Measurements from ENCODE around the gene MARCHF3. TPM values are rescaled to one million over a fixed set of nuclear protein-coding genes. Genes with fewer than 3 reads are reported as not detected.

MARCHF3 gene
- total and polyA plus RNA-seq, 2 of the 13 experiments (the other 11 are each of a cell fraction or from before 2014, with no cell fraction given) = 4.8 to 11.9 TPM

GRCh38 chr5:127051591-127051990 lies 21.2 kb upstream of the MARCHF3 start:
- Histone ChIP-seq H3K4me1 (ENCODE audit: insufficient read depth, low read length) (no peaks in the 10 kb centered on the region), H2AFZ (ENCODE audit: low read length) (no peak overlapping the region), H3K36me3 (replicated peaks in 1 of 2; ENCODE audit: control insufficient read depth in 1 of 2, insufficient read depth in 2 of 2, low read length in 2 of 2) (peaks cover 0 to 7% of the 10 kb centered on the region in 2 experiments; a peak in 3 of 5 replicates), H3K27ac (ENCODE audit: extremely low read length, insufficient read depth, low read length) (no peak overlapping the region), H3K27me3 (ENCODE audit: control insufficient read depth in 1 of 2, insufficient read depth in 2 of 2, low read length in 2 of 2) (no peaks in the 10 kb centered on the region), H4K20me1 (ENCODE audit: insufficient read depth, low read length) (no peaks in the 10 kb centered on the region), H3K9me3 (ENCODE audit: low read length) (no peaks in the 10 kb centered on the region), H3K9ac (ENCODE audit: insufficient read depth, low read depth, low read length) (no peak overlapping the region), H3K4me2 (ENCODE audit: low read depth, low read length) (no peak overlapping the region), H3K79me2 (ENCODE audit: insufficient read depth, low read length) (no peaks in the 10 kb centered on the region), H3K4me3 (replicated peaks in 1 of 3; ENCODE audit: insufficient read depth in 1 of 3, low read depth in 2 of 3, low read length in 3 of 3) (no peak overlapping the region)
- no peak for TF ChIP-seq CC2D1A (CRISPR knock-in tag; IDR thresholded peaks at IDR 0.05)
- no peak for TF ChIP-seq SRSF1 (optimal IDR thresholded peaks at IDR 0.05; ENCODE audit: low read depth, low read length)
- TF ChIP-seq RFX1 (IDR thresholded peaks at IDR 0.05) = no peak
- no peak for TF ChIP-seq THYN1 (CRISPR knock-in tag; IDR thresholded peaks at IDR 0.05; ENCODE audit: borderline replicate concordance, low read depth)
- TF ChIP-seq ARHGAP35 (CRISPR knock-in tag; IDR thresholded peaks at IDR 0.05; ENCODE audit: borderline replicate concordance) = no peak
- no peak for TF ChIP-seq KDM2A (CRISPR knock-in tag; IDR thresholded peaks at IDR 0.05; ENCODE audit: borderline replicate concordance, low read depth)
- no peak for TF ChIP-seq ZNF232 (CRISPR knock-in tag; IDR thresholded peaks at IDR 0.05; ENCODE audit: borderline replicate concordance)
- TF ChIP-seq ZNF558 (CRISPR knock-in tag; IDR thresholded peaks at IDR 0.05; ENCODE audit: borderline replicate concordance) = no peak
- CTCF ChIA-PET (ENCODE audit: low intra/inter-chr PET ratio, low total read pairs) = no interaction called here
- POLR2A ChIA-PET = no interaction called here
- ATAC-seq (no peak), DNase-seq (ENCODE audit: low spot score) (no peak), FAIRE-seq (no peak)
- in situ Hi-C loops (cut with HindIII; ENCODE audit: extremely low pct_ligation_motif_present, low pct_unique_long_range_greater_than_20kb) = no loop called here
- BruUV-seq (replicated peaks) = no TSS peak
- intact Hi-C loops (cut with micrococcal nuclease; ENCODE audit: unreplicated experiment) = no loop called here
- WGBS (ENCODE audit: low lambda C conversion rate) = 90% methylated on average over 1 of the region's 1 CpG

DNA sequence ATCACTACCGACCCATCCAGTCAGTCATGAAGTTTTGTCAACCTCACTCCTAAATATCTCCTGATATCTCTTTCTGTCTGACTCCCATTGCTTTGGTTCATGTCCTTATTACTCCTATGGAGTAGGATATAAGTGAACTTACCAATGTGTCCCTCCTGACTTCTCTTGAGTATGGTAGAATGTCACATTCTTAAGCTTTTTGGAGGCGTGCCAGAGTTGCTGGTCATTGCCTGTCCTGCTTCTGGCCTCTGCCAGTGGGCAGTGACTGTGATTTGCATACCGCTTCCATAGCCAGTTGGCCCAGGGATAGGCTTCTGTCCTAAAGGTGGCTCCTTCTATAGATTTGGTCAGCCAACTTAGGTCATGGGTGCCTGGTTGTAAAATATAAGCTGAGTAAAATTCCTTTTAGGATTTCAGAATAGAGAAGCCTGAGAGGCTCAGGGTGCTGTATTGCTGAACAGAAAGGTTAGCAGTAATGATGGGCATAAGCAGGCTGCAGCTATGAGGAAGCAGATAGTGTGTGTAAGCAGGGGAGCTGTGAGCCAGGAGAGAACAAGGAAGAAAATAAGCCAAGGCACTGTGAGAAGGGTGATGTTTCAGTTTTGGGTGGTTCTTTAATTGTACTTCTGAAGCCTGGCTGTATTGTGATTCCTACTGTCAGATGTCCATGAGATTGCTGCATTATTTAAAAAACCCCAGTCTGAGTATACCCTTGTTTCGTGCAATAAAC lies 16.1 kb upstream of the MARCHF3 start:
- no peaks in the 10 kb centered on the region for H3K79me2 ChIP-seq (ENCODE audit: insufficient read depth, low read length)
- no peak overlapping the region for H3K9ac ChIP-seq (ENCODE audit: insufficient read depth, low read depth, low read length)
- no peak overlapping the region for H3K4me3 ChIP-seq (replicated peaks in 1 of 3; ENCODE audit: insufficient read depth in 1 of 3, low read depth in 2 of 3, low read length in 3 of 3)
- no peaks in the 10 kb centered on the region for H4K20me1 ChIP-seq (ENCODE audit: insufficient read depth, low read length)
- no peaks in the 10 kb centered on the region for H3K27me3 ChIP-seq (ENCODE audit: control insufficient read depth in 1 of 2, insufficient read depth in 2 of 2, low read length in 2 of 2)
- in situ Hi-C loops (cut with HindIII; ENCODE audit: extremely low pct_ligation_motif_present, low pct_unique_long_range_greater_than_20kb) = loop anchor here (25.0 kb wide), 1 partner anchor 384 kb away; no protein-coding TSS in a partner anchor
- no peaks in the 10 kb centered on the region for H3K9me3 ChIP-seq (ENCODE audit: low read length)
- ChIA-PET POLR2A (no interaction called here), CTCF (ENCODE audit: low intra/inter-chr PET ratio, low total read pairs) (no interaction called here)
- no peak for DNase-seq (ENCODE audit: low spot score)
- H3K27ac ChIP-seq (ENCODE audit: extremely low read length, insufficient read depth, low read length) = no peak overlapping the region
- FAIRE-seq = no peak
- H2AFZ ChIP-seq (ENCODE audit: low read length) = no peak overlapping the region
- ATAC-seq = no peak
- H3K4me2 ChIP-seq (ENCODE audit: low read depth, low read length) = no peak overlapping the region
- H3K4me1 ChIP-seq (ENCODE audit: insufficient read depth, low read length) = no peaks in the 10 kb centered on the region
- BruUV-seq (replicated peaks) = no TSS peak
- intact Hi-C loops (cut with micrococcal nuclease; ENCODE audit: unreplicated experiment) = no loop called here
- no peaks in the 10 kb centered on the region; a peak in 1 of 5 replicates for H3K36me3 ChIP-seq (replicated peaks in 1 of 2; ENCODE audit: control insufficient read depth in 1 of 2, insufficient read depth in 2 of 2, low read length in 2 of 2)
- 96% methylated on average over 4 of the region's 4 CpGs for WGBS (ENCODE audit: low lambda C conversion rate)
- TF ChIP-seq PITX1 (CRISPR knock-in tag; IDR thresholded peaks at IDR 0.05) = no peak
- no peak for TF ChIP-seq ZNF547 (CRISPR knock-in tag; IDR thresholded peaks at IDR 0.05)
- TF ChIP-seq MEF2D (CRISPR knock-in tag; IDR thresholded peaks at IDR 0.05) = no peak
- no peak for TF ChIP-seq ZFAT (CRISPR knock-in tag; conservative IDR thresholded peaks at IDR 0.05)
- no peak for TF ChIP-seq FOSL2 (CRISPR knock-in tag; IDR thresholded peaks at IDR 0.05)
- TF ChIP-seq ZNF441 (CRISPR knock-in tag; IDR thresholded peaks at IDR 0.05; ENCODE audit: borderline replicate concordance) = no peak
- no peak for TF ChIP-seq STAT6 (CRISPR knock-in tag; IDR thresholded peaks at IDR 0.05; ENCODE audit: borderline replicate concordance)
- no peak for TF ChIP-seq ZNF496 (CRISPR knock-in tag; IDR thresholded peaks at IDR 0.05; ENCODE audit: insufficient replicate concordance)
- TF ChIP-seq ZNF737 (CRISPR knock-in tag; IDR thresholded peaks at IDR 0.05; ENCODE audit: borderline replicate concordance) = no peak
